Measurements from ENCODE around the gene TTPAL. TPM values are rescaled to one million over a fixed set of nuclear protein-coding genes. Genes with fewer than 3 reads are reported as not detected.

TTPAL gene
- total and polyA plus RNA-seq, 9 of the 15 experiments (the other 6 are each of a cell fraction or from before 2014, with no cell fraction given), result 1.1 to 7.0 (median 2.6) TPM

- TF ChIP-seq IRF1 (CRISPR knock-in tag; IDR thresholded peaks at IDR 0.05; ENCODE audit: borderline replicate concordance) (no peak), ZNF282 (CRISPR knock-in tag; IDR thresholded peaks at IDR 0.05) (no peak), NKRF (IDR thresholded peaks at IDR 0.05; ENCODE audit: borderline replicate concordance) (no peak), KAT7 (CRISPR knock-in tag; IDR thresholded peaks at IDR 0.05; ENCODE audit: borderline replicate concordance) (no peak), DEAF1 (CRISPR knock-in tag; IDR thresholded peaks at IDR 0.05) (no peak), TFAP4 (CRISPR knock-in tag; IDR thresholded peaks at IDR 0.05; ENCODE audit: borderline replicate concordance) (no peak), THRAP3 (IDR thresholded peaks at IDR 0.05; ENCODE audit: borderline replicate concordance) (no peak), STAT5A (IDR thresholded peaks at IDR 0.05; ENCODE audit: borderline replicate concordance, low read length) (no peak), SMARCE1 (IDR thresholded peaks at IDR 0.05) (no peak), SIN3B (IDR thresholded peaks at IDR 0.05; ENCODE audit: low read depth) (no peak), RBM34 (IDR thresholded peaks at IDR 0.05; ENCODE audit: borderline replicate concordance, insufficient read depth, low read length) (no peak), ETV6 (IDR thresholded peaks at IDR 0.05; ENCODE audit: borderline replicate concordance in 1 of 2, low read depth in 2 of 2, low read length in 1 of 2) (no peak), ETV6 (CRISPR knock-in tag; IDR thresholded peaks at IDR 0.05; ENCODE audit: borderline replicate concordance) (no peak), DACH1 (IDR thresholded peaks at IDR 0.05; ENCODE audit: partially characterized antibody) (no peak), SIN3A (IDR thresholded peaks at IDR 0.05; ENCODE audit: borderline replicate concordance in 2 of 2, control insufficient read depth in 1 of 2, low read depth in 2 of 2, low read length in 2 of 2) (no peak), PHF8 (IDR thresholded peaks at IDR 0.05; ENCODE audit: borderline replicate concordance, low read length) (no peak), XRCC4 (IDR thresholded peaks at IDR 0.05; ENCODE audit: extremely low read depth, insufficient read depth, insufficient read length) (no peak), ZNF3 (CRISPR knock-in tag; IDR thresholded peaks at IDR 0.05) (no peak)
- Histone ChIP-seq H4K20me1 (replicated peaks; ENCODE audit: control insufficient read depth, insufficient read depth, low read length) (no peaks in the 10 kb centered on the region), H3K9me1 (ENCODE audit: control insufficient read depth, insufficient read depth, low read length) (peaks cover 3% of the 10 kb centered on the region), H3K9me3 (replicated peaks; ENCODE audit: control insufficient read depth, insufficient read depth, low read depth, low read length) (no peaks in the 10 kb centered on the region), H2AFZ (ENCODE audit: low read depth, low read length) (no peak overlapping the region), H3K27ac (ENCODE audit: extremely low read depth, low read depth, low read length) (no peak overlapping the region), H3K4me3 (no peak overlapping the region), H3K36me3 (ENCODE audit: control insufficient read depth, insufficient read depth, low read length) (peaks cover 83% of the 10 kb centered on the region), H3K9ac (ENCODE audit: insufficient read depth in 1 of 2, low read depth in 2 of 2, low read length in 2 of 2) (no peak overlapping the region), H3K4me1 (replicated peaks in 1 of 2; ENCODE audit: control insufficient read depth in 2 of 2, insufficient read depth in 2 of 2, low read length in 2 of 2) (no peaks in the 10 kb centered on the region), H3K4me2 (ENCODE audit: insufficient read depth, low read length) (no peak overlapping the region), H3K27me3 (ENCODE audit: control insufficient read depth in 2 of 2, insufficient read depth in 2 of 2, low read length in 2 of 2) (no peaks in the 10 kb centered on the region), H3K79me2 (ENCODE audit: control insufficient read depth, insufficient read depth, low read length) (no peaks in the 10 kb centered on the region)
- ATAC-seq (no peak), DNase-seq (ENCODE audit: extremely low read depth in 1 of 4, low spot score in 3 of 4) (no peak), FAIRE-seq (no peak)
- WGBS (ENCODE audit: insufficient coverage, low coverage, missing lambda C conversion rate), result 91% methylated on average over 3 of the region's 3 CpGs
- no TSS peak for BruUV-seq (replicated peaks)
- POLR2A ChIA-PET, result no interaction called here
- CTCF ChIA-PET (ENCODE audit: low intra/inter-chr PET ratio), result no interaction called here
- in situ Hi-C loops (cut with MboI) (no loop called here), intact Hi-C loops (cut with micrococcal nuclease) (no loop called here)
Observed at GRCh38 chr20:44500221-44500620, 24.5 kb downstream of the TTPAL start.

Measured in K562 (cell line).